GM12865 (cell line): Measurements from ENCODE around the gene MC4R.

Experiments
- DNase-seq: peaks from one replicate; pipeline ENCODE4 v3.0.0; 2010; ENCODE audit warnings: low read depth
- H3K4me3 ChIP-seq: 2 replicates; pipeline ENCODE4 v1.5.1; 2011; ENCODE audit warnings: mild to moderate bottlenecking, low read depth, low read length, control low read depth
- CTCF ChIP-seq: IDR thresholded peaks from 2 replicates; pipeline ENCODE4 v1.5.1; 2011; ENCODE audit warnings: low read length, control low read depth, low read depth, inconsistent platforms; ENCODE audit not compliant: insufficient read depth; ENCODE audit errors: missing control alignments

MC4R gene

GRCh38 chr18:60377778-60378469 is 5.3 kb upstream of the MC4R start:
- TF ChIP-seq CTCF = no peak
- DNase-seq = no peak
- H3K4me3 ChIP-seq = no peak overlapping the region

DNA sequence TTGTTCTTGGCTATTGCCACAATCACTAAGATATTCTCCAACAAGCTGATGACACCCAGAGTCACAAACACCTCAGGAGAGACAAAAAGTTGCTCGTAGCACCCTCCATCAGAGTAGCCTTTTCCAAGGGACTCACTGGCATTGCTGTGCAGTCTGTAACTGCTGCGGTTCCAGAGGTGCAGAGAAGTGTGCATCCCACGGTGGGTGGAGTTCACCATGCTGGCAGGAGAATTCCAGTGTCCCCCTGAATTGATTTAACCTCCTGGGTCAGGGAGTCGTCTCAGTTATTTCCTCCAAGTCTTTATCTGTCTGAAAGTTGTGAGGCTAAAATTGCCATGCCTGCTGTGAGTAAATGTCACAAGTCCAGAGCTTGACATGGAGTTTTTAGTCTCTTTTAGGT is 443 bp downstream of the MC4R start:
- DNase-seq = no peak
- no peak for TF ChIP-seq CTCF
- no peak overlapping the region for H3K4me3 ChIP-seq

DNA sequence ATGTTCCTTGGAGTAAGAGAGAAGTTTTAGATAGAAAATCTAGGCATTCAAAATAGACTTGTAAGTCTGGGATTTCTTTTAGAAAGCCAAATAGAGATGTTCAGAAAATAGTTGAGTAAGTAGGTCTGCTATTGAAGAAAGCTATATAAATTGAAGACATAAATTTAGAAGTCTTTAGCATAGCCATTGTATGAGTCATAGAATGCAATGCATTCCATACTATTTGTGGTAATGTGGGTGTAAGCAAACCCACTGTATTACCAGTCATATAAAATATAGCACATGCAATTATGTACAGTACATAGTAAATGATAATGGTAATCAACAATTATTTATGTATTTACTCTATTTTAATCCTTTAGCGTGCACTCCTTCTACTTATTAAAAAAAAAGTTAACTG is 14.1 kb downstream of the MC4R start:
- no peak overlapping the region for H3K4me3 ChIP-seq
- DNase-seq = no peak
- TF ChIP-seq CTCF = no peak

GRCh38 chr18:60350941-60351340 is 21.6 kb downstream of the MC4R start:
- TF ChIP-seq CTCF = no peak
- DNase-seq = no peak
- no peak overlapping the region for H3K4me3 ChIP-seq

DNA sequence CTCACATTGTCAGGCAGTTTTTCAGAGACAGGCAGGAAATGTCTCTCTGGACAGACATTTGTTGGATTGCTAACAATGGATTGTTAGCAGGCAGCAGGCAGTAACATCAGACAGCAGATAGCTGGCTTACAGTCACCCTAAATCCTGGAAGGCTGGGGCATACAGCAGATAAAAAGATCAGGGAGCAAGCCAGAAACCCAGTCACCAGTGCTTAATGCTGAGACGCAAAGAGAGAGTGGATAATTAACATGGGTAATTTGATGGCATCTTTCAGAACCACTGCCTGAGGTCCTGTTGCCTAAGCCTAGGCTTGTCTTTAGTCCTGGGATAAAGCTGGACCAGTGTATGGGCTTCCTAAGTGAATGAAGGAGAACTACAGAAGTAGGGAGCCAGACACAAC is 22.4 kb downstream of the MC4R start:
- no peak for DNase-seq
- H3K4me3 ChIP-seq = no peak overlapping the region
- TF ChIP-seq CTCF = no peak

GRCh38 chr18:60347526-60348045 is 25.0 kb downstream of the MC4R start:
- no peak for TF ChIP-seq CTCF
- no peak for DNase-seq
- H3K4me3 ChIP-seq = no peak overlapping the region

DNA sequence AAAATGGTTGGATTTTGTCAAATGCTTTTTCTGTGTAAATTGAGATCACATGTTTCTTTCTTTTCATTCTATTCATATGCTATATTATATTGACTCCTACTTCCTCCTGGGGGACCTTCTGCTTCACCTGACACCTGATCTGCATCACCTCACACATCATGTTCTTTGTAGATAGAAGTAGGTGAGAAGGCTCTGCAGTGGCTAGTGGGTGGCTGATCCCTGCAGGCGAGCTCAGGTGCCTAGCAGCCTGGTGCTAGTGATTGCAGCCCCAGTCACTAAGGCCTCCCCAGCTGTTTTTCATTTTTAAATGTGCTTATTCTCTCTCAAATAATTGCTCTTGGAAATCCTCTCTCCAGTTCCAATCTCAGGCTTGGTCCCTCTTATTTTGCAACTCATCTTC is 33.6 kb downstream of the MC4R start:
- no peak for DNase-seq
- H3K4me3 ChIP-seq = no peak overlapping the region
- no peak for TF ChIP-seq CTCF
